HG02943 (cell line): ENCODE measurements around the gene GCA.

Source experiments
- ATAC-seq: cut with Tn5 transposase; IDR thresholded peaks from one replicate; pipeline ENCODE4 v1.9.1; 2021; ENCODE audit warnings: mild to moderate bottlenecking, low read depth, moderate library complexity; ENCODE audit not compliant: unreplicated experiment

GCA gene

GRCh38 chr2:162327806-162328205 lies 16.1 kb upstream of the GCA start:
- ATAC-seq: no peak

GRCh38 chr2:162328424-162329157 lies 15.3 kb upstream of the GCA start:
- ATAC-seq: peak; percentile 88

GRCh38 chr2:162330881-162331280 lies 13.1 kb upstream of the GCA start:
- ATAC-seq: no peak

DNA sequence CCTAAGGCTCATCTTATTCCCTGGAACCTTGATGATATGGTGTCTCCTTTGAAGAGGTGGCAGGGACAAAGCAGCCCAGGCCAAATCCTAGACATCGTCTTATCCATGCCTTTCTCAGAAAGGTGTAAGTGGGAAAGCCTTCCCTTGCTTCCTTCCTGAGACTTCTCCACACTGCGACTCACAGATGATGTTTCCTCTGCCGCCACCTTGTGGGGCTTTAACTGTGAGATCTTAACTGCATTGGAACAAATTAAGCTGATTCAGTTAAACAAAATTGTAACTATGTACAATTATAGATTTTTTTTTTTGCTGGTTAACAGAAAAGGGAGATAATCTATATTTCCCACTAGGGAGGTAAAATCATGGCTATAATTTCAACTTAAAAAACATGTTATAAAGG lies 10.0 kb upstream of the GCA start:
- peak; percentile 64 for ATAC-seq

DNA sequence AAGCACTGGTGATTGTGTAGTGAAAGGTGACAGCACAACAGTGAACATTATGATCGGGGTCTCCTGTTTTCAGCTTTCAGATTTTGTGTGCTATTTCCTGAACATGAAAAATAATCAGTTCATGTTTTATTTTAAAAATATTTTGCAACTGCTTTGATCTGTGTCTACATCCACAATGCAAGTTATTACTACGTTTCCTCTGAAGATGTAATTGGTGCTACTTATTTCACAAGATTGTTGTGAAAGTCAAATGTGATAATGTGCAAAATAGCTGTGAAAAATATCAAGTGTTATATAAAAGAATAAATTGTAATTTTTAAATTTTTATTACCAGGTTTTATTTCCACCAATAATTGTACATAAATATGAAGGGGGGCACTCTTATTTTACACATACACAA lies 6.1 kb upstream of the GCA start:
- ATAC-seq: no peak

DNA sequence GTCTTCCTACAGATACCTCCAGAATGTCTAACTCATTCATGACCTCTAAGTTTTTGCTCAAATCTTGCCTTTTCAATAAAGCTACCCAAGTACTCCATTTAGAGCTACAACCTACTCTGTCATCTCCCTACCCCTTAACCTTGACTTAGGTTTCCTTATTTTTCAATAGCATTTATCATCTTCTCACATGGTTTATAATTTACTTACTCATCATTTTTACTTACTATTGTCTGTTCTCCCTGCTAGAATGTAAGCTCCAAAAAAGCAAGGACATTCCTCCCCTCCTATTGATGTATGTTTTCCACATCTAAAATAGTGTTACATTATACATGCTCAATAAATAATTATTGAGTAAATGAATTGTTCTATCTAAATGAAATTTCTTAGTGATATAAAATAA lies 3.1 kb upstream of the GCA start:
- ATAC-seq: no peak

DNA sequence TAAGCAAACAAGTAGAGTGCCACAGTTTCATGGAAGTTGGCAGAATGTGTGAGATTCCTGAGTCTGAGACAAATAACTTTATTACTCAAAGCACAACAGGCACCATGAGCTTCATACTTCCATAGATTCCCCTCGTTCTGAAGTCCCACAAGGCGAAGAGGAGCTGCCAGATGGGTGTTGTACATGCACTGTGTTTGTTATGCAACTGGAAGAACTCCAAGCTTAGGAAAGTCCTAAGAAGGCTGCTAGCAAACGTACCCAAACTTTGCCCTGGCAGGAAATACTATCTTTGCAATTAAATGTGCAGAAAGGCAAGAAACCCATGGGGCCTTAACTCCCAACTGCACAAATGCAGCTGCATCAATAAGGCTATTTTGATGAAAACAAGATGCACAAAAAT lies 1.6 kb upstream of the GCA start:
- no peak for ATAC-seq

DNA sequence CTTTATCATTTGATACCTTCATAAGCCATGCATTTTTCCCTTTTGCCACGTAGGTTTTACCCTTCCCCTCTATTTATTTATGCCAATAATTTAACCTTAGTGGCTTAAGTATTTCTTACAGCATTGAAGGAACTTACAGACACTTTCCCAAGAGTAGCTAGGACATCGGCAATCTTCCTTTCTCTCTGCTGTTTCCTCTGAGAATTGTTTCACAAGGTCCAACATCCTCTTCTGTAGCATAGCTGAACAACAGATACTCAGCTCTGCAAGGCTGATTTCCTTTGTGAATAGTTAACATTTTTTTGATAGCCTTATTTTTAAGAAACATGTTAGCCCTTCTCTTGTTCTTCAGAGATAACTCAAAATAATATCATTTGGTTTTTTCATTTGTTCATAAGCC lies 1.1 kb upstream of the GCA start:
- no peak for ATAC-seq

- ATAC-seq: no peak
These were observed 474 bp upstream of the GCA start for GRCh38 chr2:162343492-162343823.

DNA sequence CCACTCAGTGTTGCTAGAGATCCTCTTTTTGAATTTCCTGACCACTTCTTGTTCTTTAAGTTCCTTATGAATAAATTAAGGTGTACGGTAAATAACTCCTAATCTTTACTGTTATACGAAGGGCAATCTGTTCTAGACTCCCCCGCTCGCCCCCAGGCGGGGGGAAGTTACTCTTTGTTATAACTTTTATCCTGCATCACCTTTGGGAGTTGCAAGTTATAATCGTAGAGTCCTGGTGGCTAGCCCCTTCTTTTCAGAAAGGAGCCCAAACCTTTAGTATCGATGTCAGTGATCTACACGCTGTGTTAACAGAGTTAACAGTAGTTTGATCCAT lies 652 bp downstream of the GCA start:
- no peak for ATAC-seq

DNA sequence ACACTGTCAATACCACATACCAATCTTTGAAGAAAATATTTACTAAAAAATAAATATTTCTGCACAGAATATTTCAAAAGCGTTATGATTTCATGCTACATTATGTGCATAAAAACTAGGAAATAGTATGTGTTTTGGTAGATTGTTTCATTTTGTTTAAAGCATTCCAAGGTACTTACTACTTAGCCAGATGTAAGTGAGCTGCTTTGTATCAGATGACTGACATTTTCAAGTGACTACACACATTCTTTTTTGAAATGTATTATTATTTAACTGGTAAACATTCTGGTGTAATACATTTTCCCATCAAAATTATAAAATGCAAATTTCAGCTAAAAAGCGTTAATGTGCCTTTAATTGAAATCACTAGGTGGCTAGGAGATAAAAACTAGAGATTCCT lies 21.5 kb downstream of the GCA start:
- no peak for ATAC-seq

DNA sequence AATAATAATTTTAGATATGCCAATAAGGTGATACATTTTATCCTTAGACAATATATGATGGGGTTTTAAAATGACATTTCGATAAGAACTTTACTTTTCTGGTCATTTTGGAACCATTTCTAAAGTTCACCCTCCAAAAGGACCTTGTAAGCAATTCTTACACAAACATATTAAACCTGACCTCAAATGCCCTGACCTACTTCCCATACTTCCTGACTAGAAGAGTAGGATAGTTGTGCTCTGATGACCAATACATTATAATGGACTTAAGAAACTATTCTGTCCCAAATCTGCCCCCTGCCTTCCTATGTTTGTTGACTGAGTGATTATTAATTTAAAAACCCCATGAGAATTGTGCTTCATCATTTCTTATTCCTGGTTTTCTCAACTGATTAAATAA lies 24.6 kb downstream of the GCA start:
- no peak for ATAC-seq

GRCh38 chr2:162369551-162369950 lies 25.6 kb downstream of the GCA start:
- no peak for ATAC-seq

DNA sequence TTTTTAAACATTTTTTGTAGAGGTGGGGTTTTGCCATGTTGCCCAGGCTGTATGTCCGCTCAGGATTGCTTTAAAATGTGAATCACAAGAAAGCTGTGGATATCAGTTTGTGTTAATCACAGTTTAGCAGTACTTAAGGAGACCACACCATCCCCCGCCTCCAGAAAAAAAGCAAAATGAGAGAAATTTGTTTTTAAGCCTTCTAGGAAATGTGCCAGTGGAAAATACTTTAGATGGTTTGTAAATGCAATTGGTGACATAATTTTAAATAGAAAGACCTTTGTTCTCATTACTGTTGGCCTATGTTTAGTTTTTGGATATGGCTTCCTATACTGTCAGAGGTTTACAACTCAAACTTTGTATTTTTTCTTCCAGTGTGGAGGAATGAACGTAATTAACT lies 27.0 kb downstream of the GCA start:
- no peak for ATAC-seq

DNA sequence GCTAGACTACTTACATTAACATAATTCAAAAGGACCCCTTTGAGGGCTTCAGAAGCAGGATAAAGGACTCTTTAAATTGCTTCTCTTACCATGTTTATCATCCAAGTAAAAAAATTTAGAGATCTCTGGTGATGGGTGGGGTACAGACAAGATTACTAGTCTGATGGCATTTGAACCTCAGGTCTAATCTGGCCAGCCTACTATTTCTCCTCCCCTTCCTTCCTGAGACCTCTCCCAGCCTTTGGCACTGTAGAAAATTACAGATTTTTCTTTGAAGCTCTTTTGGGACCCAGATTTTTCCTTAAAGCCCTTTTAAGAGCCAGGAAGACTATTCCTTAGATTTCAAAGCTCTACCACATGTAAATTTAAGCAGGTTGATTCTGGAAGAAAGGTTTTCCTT lies 28.9 kb downstream of the GCA start:
- ATAC-seq: no peak

GRCh38 chr2:162379719-162380580 lies 36.0 kb downstream of the GCA start:
- no peak for ATAC-seq

GRCh38 chr2:162381851-162382250 lies 37.9 kb downstream of the GCA start:
- ATAC-seq: no peak

- no peak for ATAC-seq
These were observed 38.3 kb downstream of the GCA start for GRCh38 chr2:162382278-162382677.

DNA sequence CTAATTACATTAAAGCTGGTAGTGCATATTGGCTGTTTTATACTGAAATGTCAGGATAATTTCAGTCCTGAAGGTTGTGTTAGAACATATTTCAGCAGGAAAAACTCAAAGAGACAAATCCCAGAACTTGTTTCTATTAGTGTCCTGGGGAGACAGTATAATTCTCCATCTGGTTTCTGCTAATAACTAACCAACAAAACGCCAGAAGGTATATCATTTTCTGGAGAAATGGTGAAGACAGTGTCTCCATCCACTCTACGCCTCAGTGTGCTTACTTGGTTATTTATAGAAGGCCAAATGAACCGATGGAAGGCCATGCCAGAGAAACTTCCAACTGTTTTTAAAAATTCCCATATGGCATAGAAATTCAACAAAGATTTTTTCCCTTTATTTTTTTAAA lies 41.6 kb downstream of the GCA start:
- no peak for ATAC-seq

- ATAC-seq: no peak
These were observed 46.9 kb downstream of the GCA start for GRCh38 chr2:162390801-162391200.

DNA sequence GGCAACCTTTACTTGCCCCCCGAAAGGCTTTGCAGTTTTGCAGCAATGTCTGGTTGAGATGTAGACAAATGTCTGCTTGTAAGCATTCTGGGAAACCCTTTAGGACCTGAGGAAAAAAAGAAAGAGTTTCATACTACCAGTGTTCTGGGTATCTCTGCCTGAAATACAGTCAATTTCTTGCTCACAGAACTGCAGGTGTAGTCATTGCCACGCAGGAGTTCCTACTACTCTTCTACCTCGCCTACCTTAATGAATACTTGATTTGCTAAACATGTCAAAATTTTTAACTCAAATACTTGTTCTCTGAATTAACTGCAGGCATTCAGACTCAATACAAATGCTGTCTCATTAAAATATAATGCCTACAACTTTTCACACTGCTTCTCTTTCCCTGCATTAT lies 56.4 kb downstream of the GCA start:
- no peak for ATAC-seq

DNA sequence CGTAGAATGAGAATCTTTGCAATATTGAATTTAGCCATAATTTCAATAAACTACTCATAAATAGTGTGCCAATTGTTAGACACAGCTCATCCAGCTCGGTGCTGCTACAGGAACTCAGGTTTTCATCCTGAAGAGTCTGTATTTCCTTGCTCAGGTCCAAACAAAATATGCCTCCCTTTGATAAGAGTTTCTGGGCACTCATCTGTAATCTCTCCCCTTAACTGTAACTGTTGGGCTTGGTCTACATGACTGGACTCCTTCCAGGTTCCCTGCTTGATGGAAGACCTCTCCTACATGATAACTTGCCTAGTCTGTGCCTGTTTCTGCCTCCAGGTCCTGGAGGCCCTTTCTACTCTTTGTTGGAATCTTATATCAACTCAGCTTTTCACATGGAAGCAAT lies 57.9 kb downstream of the GCA start:
- ATAC-seq: no peak
